ENCODE measurements around the gene ATRNL1. TPM values are rescaled to one million over a fixed set of nuclear protein-coding genes. Genes with fewer than 3 reads are reported as not detected.

Gene ATRNL1
- total and polyA plus RNA-seq, 2 of the 8 experiments (the other 6 are each of a cell fraction or from before 2014, with no cell fraction given), result 5.1 to 17.6 TPM

- TF ChIP-seq CTCF (IDR thresholded peaks at IDR 0.05; ENCODE audit: control extremely low read depth in 1 of 3, insufficient read depth in 1 of 3, low read depth in 1 of 3, low read length in 3 of 3), result no peak
- no peak for TF ChIP-seq HDAC2 (IDR thresholded peaks at IDR 0.05; ENCODE audit: borderline replicate concordance in 1 of 2, low read depth in 2 of 2, low read length in 2 of 2)
Measured at GRCh38 chr10:115056186-115056585, 37.0 kb upstream of the ATRNL1 start (continued).

Measured in H1 (cell line).